ENCODE data around the gene FAT2.

GRCh38 chr5:151633892-151634291, 42.8 kb upstream of the FAT2 start:
- TF ChIP-seq ZC3H10 (CRISPR knock-in tag; IDR thresholded peaks at IDR 0.05) (no peak), ESRRG (CRISPR knock-in tag; IDR thresholded peaks at IDR 0.05) (no peak), ARNTL (CRISPR knock-in tag; IDR thresholded peaks at IDR 0.05; ENCODE audit: borderline replicate concordance, low read depth) (no peak), ZFP3 (CRISPR knock-in tag; IDR thresholded peaks at IDR 0.05) (no peak), PPARA (CRISPR knock-in tag; IDR thresholded peaks at IDR 0.05; ENCODE audit: borderline replicate concordance) (no peak)

All from SK-N-SH treated with all-trans-retinoic acid at 6 μM for 48 hours (cell line).